ENCODE measurements around the gene SIRT3. TPM values are rescaled to one million over a fixed set of nuclear protein-coding genes. Genes with fewer than 3 reads are reported as not detected.

SIRT3 gene
- total RNA-seq, result 9.6 and 10.9 TPM in 2 replicates

DNA sequence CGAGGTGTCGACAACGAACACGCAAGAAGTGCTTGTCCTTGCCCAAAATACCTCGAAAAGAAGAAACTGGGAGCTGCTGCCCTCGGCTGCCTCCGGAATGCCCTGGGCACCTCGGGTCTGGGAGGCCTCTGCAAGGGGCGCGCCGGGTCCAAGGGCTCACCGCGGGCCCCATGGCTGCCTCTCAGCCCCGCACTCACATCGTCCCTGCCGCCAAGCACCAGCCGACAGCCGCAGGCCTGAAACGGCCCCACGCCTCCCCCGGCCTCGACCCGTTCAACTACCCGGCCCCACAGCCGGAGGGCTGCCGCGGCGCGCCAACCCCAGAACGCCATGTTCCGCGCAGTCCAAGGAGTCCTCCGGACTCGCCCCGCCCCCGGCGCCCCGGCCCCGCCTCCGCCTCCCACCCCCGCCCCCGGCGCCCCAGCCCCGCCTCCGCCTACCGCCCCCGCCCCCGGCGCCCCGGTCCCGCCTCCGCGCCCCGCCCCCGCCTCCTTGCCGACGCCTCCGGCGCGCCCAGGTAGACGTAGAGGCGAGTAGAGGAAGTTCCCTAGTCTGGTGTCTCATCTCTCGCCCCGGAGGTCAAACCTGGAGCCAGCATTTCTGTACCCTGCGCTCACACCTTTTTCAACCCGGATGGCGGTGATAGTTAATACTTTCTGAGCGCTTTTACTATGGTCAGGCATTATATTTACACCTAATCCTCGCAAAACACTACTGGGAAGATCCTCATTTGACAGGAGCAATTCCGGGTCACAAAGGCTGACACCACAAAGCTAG is at the start of gene SIRT3:
SIRT3 (minus strand) TSS at position 346 of the 777 bp plus-strand sequence; CDS start at position 332, 14 bp downstream.

DNA sequence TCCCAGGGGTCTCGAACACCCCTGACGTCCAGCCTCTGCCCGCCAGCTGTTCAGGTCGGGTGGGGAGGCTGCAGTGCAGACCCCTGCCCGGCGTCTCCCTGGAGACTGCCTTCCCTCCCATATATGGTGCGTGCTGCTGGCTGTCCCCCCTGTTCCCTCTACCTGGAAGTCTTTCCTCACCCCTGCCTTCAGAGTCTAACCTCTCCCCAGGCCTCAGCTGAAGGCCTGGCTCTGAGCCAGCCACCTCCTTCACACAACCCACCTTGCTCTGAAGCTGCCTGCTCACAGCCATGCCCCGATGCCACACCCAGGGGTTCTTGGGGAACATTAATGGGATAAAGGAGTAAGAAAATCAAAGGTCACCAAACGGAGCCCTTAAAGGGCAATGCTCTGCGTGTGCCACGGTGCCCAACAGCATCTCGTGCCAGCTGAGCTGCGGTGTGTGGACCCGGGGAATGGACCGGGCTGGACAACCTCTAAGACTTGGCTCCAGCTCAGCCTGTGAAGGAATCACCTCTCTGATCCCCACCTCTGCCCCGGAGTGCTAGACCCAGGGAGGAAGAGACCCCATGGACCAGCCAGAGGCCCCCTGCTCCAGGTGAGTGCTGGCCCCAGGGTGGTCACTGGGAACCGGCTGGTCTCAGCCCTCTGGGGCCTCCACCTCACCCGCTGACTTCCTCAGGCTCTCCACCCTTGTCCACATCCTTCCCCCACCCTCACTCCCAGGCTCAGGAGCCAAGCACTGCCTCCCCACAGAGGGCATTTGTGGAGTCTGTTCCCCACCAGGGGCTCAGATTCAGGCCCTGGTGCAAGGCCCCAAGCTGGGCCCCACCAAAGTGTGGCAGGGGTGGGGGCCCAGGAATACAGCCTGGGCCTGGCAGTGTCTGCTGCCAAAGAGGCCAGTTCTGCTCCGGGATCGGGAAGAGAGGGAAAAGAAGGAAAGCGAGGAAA is 42.1 kb upstream of the SIRT3 start, which contains the start of gene NLRP6:
NLRP6 (plus strand) TSS at position 407 of the 951 bp plus-strand sequence; CDS start at position 570, 163 bp downstream.

DNA sequence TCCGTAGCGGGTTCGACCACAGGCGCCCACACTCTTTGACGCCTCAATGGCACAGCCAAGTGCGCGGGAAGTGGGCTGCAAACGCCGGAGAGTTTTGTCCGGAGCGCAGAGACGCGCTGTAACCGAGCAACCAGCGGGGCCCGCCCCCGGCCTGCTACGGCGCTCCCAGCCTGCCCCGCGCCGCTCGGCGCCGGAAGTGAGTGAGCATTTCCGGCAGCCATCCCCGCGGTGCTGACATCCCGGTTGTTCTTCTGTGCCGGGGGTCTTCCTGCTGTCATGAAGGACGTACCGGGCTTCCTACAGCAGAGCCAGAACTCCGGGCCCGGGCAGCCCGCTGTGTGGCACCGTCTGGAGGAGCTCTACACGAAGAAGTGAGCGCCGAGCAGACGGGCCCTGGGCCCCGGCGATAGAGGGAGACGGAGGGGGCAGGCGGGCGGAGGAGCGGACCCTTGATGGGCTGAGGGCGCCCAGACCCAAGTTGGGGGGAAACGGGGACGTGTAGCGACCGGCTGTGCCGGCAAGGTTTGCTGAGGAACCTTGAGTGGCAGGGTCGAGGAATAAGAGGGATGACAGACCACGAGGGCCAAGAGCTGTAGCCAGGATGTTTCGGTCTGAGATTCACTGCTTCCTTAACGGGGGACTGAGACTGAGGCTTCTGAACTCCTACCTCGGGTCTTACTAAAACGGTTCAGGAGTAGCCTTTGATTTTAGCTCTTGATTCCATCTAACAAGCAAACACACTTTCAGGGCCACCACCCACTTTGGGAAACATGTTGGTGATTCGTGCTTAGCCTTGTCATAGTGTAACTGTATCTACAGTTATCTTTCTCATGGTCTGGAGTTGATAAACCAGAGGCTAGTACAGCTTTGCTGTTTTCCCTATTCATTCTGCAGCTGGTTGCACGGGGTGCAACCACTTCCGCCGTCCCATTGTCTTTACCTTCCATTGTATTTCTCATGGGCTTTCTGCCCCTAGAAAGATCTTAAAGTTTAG is 929 bp upstream of the SIRT3 start, which contains the start of gene PSMD13:
PSMD13 (plus strand) TSS at position 203 of the 994 bp plus-strand sequence; CDS start at position 277, 74 bp downstream.

DNA sequence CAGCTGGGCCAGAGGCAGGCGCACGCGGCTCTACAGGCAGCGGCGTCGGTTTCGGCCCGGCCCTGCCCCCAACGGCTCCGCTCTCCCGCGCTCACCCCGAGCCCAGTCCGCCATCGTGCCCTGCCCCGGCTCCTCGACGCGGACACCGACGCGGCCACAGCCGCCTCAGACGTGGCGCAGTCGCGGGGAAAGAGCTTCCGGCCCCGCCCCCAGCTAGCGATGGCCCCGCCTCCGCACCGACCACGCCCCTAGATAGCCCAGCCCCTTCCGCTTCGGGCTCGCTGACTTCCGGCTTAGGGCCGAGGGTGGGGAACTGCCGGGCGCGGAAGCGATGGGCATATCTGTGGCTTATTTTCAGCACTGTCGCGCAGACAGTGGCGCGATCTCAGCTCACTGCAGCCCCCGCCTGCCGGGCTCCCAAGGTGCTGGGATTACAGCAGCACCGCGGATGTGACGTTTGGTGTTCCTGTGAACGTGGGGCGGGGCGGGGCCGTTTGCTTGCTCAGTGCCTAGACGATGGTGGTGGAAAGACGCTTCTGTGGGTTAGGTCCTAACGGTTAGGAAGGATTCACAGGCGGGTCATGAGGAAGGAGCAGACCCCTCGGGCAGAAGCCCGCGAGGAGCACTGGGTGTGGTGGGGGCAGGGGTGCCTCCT is 28.8 kb downstream of the SIRT3 start, which contains the start of the genes BET1L and RIC8A:
BET1L (minus strand) TSS at position 192 of the 655 bp plus-strand sequence; CDS start at position 114, 78 bp downstream.
RIC8A (plus strand) TSS at position 501 of the 655 bp plus-strand sequence. CDS start 1,147 bp downstream, outside the sequence.

DNA sequence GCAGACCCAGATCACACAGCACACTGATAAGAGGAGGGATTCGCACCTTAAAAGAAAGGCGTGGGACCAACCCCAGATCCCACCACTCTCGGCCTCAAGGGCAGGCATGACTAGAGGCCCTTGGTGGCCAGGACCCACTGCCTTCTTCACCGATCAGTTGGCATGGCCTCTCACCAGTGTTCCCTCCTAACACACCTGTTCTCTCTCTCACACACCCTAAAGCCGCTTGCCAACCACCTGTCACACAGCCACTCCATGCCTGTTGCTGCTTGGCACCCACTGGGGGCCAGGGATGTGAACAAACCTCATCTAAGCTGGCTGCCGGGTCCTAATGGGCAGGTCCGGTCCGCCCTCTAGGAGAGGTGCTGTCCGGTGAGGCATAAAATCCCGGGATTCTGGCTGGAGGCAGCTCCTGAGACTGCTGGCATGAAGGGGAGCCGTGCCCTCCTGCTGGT is 43.4 kb downstream of the SIRT3 start, which contains the start of gene SCGB1C1:
SCGB1C1 (plus strand) TSS at position 405 of the 455 bp plus-strand sequence; CDS start at position 427, 22 bp downstream.

Other genes with a start within 250 kb of the SIRT3 start
- not detected in 2 replicates for gene SCGB1C1, start 43.3 kb downstream of the SIRT3 start, total RNA-seq
- 17.8 and 19.1 TPM in 2 replicates for gene BET1L, start 28.9 kb downstream of the SIRT3 start, total RNA-seq
- 132 and 186 TPM in 2 replicates for gene RIC8A, start 28.6 kb downstream of the SIRT3 start, total RNA-seq
- 102 and 127 TPM in 2 replicates for gene PSMD13, start 634 bp upstream of the SIRT3 start, total RNA-seq
- gene NLRP6, start 42.1 kb upstream of the SIRT3 start, total RNA-seq, result under 0.01 TPM in 1 of 2 replicates, not detected in the other
- 5.8 and 9.6 TPM in 2 replicates for gene PGGHG, start 52.8 kb upstream of the SIRT3 start, total RNA-seq
- not detected in 2 replicates for gene IFITM5, start 63.2 kb upstream of the SIRT3 start, total RNA-seq
- gene IFITM2, start 71.5 kb upstream of the SIRT3 start, total RNA-seq, result 18.9 and 32.1 TPM in 2 replicates
- 20.1 and 20.8 TPM in 2 replicates for gene IFITM1, start 77.7 kb upstream of the SIRT3 start, total RNA-seq
- gene IFITM3, start 84.5 kb upstream of the SIRT3 start, total RNA-seq, result 32.5 and 56.2 TPM in 2 replicates
- 4.5 and 4.9 TPM in 2 replicates for gene B4GALNT4, start 133.2 kb upstream of the SIRT3 start, total RNA-seq
- 1.5 and 3.2 TPM in 2 replicates for gene PKP3, start 157.9 kb upstream of the SIRT3 start, total RNA-seq
- 9.3 and 16.5 TPM in 2 replicates for gene SIGIRR, start 178.7 kb upstream of the SIRT3 start, total RNA-seq
- gene ANO9, start 205.7 kb upstream of the SIRT3 start, total RNA-seq, result under 0.01 TPM in 1 of 2 replicates, not detected in the other
- gene PTDSS2, start 213.9 kb upstream of the SIRT3 start, total RNA-seq, result 34.9 and 37.8 TPM in 2 replicates